ENCODE results near the gene FAHD2A. TPM values are rescaled to one million over a fixed set of nuclear protein-coding genes. Genes with fewer than 3 reads are reported as not detected.
"Not testable (repeated sequence)": the region's sequence is repeated elsewhere in the genome, so short reads cannot be mapped to it uniquely, and the experiment has no call there.

FAHD2A gene
- 10 to 100 TPM; 35.7 to 40.6 TPM for total RNA-seq

GRCh38 chr2:95402370-95403203 is at the start of gene FAHD2A:
TSS of gene FAHD2A (plus strand) at chr2:95402708. CDS start at chr2:95405559, 2,851 bp downstream.
- DNase-seq: peak; percentile 97 to 98
- H3K27ac Mint-ChIP-seq: peak within 1 kb of the TSS; percentile 99
- H3K9me3 Mint-ChIP-seq: no peaks in the 10 kb centered on the region
- peak within 1 kb of the TSS; percentile 96 to 99 for H3K4me3 Mint-ChIP-seq
- peaks cover 3% of the 10 kb centered on the region in 2 donors for H3K36me3 Mint-ChIP-seq (ENCODE audit: insufficient read depth in 2 of 2)
- no peaks in the 10 kb centered on the region for H3K27me3 Mint-ChIP-seq (ENCODE audit: low read depth)
- H3K4me1 Mint-ChIP-seq (ENCODE audit: low read depth): peaks cover 19% of the 10 kb centered on the region
- peak; percentile 97 for ATAC-seq (replicated peaks in 1 of 2)

GRCh38 chr2:95353055-95353575 is 49.4 kb upstream of the FAHD2A start:
- Mint-ChIP-seq H3K4me3 (no peak overlapping the region), H3K4me1 (ENCODE audit: low read depth) (no peaks in the 10 kb centered on the region), H3K27ac (no peak overlapping the region), H3K9me3 (peaks cover 0 to 2% of the 10 kb centered on the region in 2 donors), H3K36me3 (ENCODE audit: insufficient read depth in 2 of 2) (no peaks in the 10 kb centered on the region), H3K27me3 (ENCODE audit: low read depth) (peaks cover 6% of the 10 kb centered on the region)
- DNase-seq (no peak), ATAC-seq (replicated peaks in 1 of 2) (no peak)

- H3K27ac Mint-ChIP-seq: no peak overlapping the region
- no peak for DNase-seq
- H3K4me1 Mint-ChIP-seq (ENCODE audit: low read depth): no peaks in the 10 kb centered on the region
- no peak for ATAC-seq (replicated peaks in 1 of 2)
- no peaks in the 10 kb centered on the region for H3K36me3 Mint-ChIP-seq (ENCODE audit: insufficient read depth in 2 of 2)
- H3K4me3 Mint-ChIP-seq: no peak overlapping the region
- H3K9me3 Mint-ChIP-seq: peaks cover 0 to 2% of the 10 kb centered on the region in 2 donors
- H3K27me3 Mint-ChIP-seq (ENCODE audit: low read depth): peaks cover 6% of the 10 kb centered on the region
These were observed 48.7 kb upstream of the FAHD2A start for GRCh38 chr2:95353613-95354468.

- Mint-ChIP-seq H3K27me3 (ENCODE audit: low read depth) (peaks cover under 1% of the 10 kb centered on the region), H3K4me3 (no peak overlapping the region), H3K9me3 (peaks cover 0 to 2% of the 10 kb centered on the region in 2 donors), H3K4me1 (ENCODE audit: low read depth) (no peaks in the 10 kb centered on the region), H3K36me3 (ENCODE audit: insufficient read depth in 2 of 2) (no peaks in the 10 kb centered on the region), H3K27ac (no peak overlapping the region)
- ATAC-seq (replicated peaks in 1 of 2) (no peak), DNase-seq (no peak)
These were observed 48.0 kb upstream of the FAHD2A start for GRCh38 chr2:95354469-95354901.

GRCh38 chr2:95354925-95355324 is 47.6 kb upstream of the FAHD2A start:
- Mint-ChIP-seq H3K36me3 (ENCODE audit: insufficient read depth in 2 of 2) (no peaks in the 10 kb centered on the region), H3K27me3 (ENCODE audit: low read depth) (peaks cover under 1% of the 10 kb centered on the region), H3K4me3 (no peak overlapping the region), H3K27ac (no peak overlapping the region), H3K9me3 (peaks cover 0 to 2% of the 10 kb centered on the region in 2 donors), H3K4me1 (ENCODE audit: low read depth) (no peaks in the 10 kb centered on the region)
- DNase-seq (no peak), ATAC-seq (replicated peaks in 1 of 2) (no peak)

- not testable (repeated sequence) for ATAC-seq (replicated peaks in 1 of 2); H3K9me3 Mint-ChIP-seq; H3K27me3 Mint-ChIP-seq (ENCODE audit: low read depth); H3K27ac Mint-ChIP-seq; DNase-seq; H3K4me3 Mint-ChIP-seq; H3K4me1 Mint-ChIP-seq (ENCODE audit: low read depth); H3K36me3 Mint-ChIP-seq (ENCODE audit: insufficient read depth in 2 of 2)
These were observed 47.0 kb upstream of the FAHD2A start for GRCh38 chr2:95355486-95355885.

- H3K9me3 Mint-ChIP-seq: peaks cover 0 to 2% of the 10 kb centered on the region in 2 donors
- no peak for ATAC-seq (replicated peaks in 1 of 2)
- no peak for DNase-seq
These were observed 45.4 kb upstream of the FAHD2A start for GRCh38 chr2:95356821-95357700.

GRCh38 chr2:95357717-95358280 is 44.7 kb upstream of the FAHD2A start:
- no peak overlapping the region for H3K27ac Mint-ChIP-seq
- no peak for ATAC-seq (replicated peaks in 1 of 2)
- H3K27me3 Mint-ChIP-seq (ENCODE audit: low read depth): peaks cover 7% of the 10 kb centered on the region
- H3K9me3 Mint-ChIP-seq: peaks cover 0 to 2% of the 10 kb centered on the region in 2 donors
- no peak for DNase-seq
- no peak overlapping the region for H3K4me3 Mint-ChIP-seq
- no peaks in the 10 kb centered on the region for H3K36me3 Mint-ChIP-seq (ENCODE audit: insufficient read depth in 2 of 2)
- no peaks in the 10 kb centered on the region for H3K4me1 Mint-ChIP-seq (ENCODE audit: low read depth)

More at GRCh38 chr2:95356821-95357700, 45.4 kb upstream of the FAHD2A start:
- Mint-ChIP-seq H3K27ac (no peak overlapping the region), H3K4me1 (ENCODE audit: low read depth) (no peaks in the 10 kb centered on the region), H3K27me3 (ENCODE audit: low read depth) (peaks cover 7% of the 10 kb centered on the region), H3K36me3 (ENCODE audit: insufficient read depth in 2 of 2) (no peaks in the 10 kb centered on the region), H3K4me3 (no peak overlapping the region)

- H3K27ac Mint-ChIP-seq: no peak overlapping the region
- H3K4me3 Mint-ChIP-seq: no peak overlapping the region
- H3K9me3 Mint-ChIP-seq: peaks cover 0 to 2% of the 10 kb centered on the region in 2 donors
- no peak for DNase-seq
- H3K27me3 Mint-ChIP-seq (ENCODE audit: low read depth): peaks cover 7% of the 10 kb centered on the region
- no peaks in the 10 kb centered on the region for H3K36me3 Mint-ChIP-seq (ENCODE audit: insufficient read depth in 2 of 2)
- ATAC-seq (replicated peaks in 1 of 2): no peak
- no peaks in the 10 kb centered on the region for H3K4me1 Mint-ChIP-seq (ENCODE audit: low read depth)
These were observed 43.5 kb upstream of the FAHD2A start for GRCh38 chr2:95359031-95359430.

GRCh38 chr2:95359501-95359930 is 43.0 kb upstream of the FAHD2A start:
- Mint-ChIP-seq H3K36me3 (ENCODE audit: insufficient read depth in 2 of 2) (no peaks in the 10 kb centered on the region), H3K9me3 (peaks cover 0 to 2% of the 10 kb centered on the region in 2 donors), H3K27me3 (ENCODE audit: low read depth) (peaks cover 7% of the 10 kb centered on the region), H3K4me1 (ENCODE audit: low read depth) (no peaks in the 10 kb centered on the region), H3K27ac (no peak overlapping the region), H3K4me3 (no peak overlapping the region)
- DNase-seq (no peak), ATAC-seq (replicated peaks in 1 of 2) (no peak)

- ATAC-seq (replicated peaks in 1 of 2) (no peak), DNase-seq (no peak)
- Mint-ChIP-seq H3K27me3 (ENCODE audit: low read depth) (peaks cover 13% of the 10 kb centered on the region), H3K27ac (no peak overlapping the region), H3K4me1 (ENCODE audit: low read depth) (no peaks in the 10 kb centered on the region), H3K9me3 (no peaks in the 10 kb centered on the region), H3K36me3 (ENCODE audit: insufficient read depth in 2 of 2) (no peaks in the 10 kb centered on the region), H3K4me3 (no peak overlapping the region)
These were observed 41.1 kb upstream of the FAHD2A start for GRCh38 chr2:95361216-95361980.

Measured in activated T-cell treated with anti-CD3 and anti-CD28 coated beads, Interleukin-2, amount 50 U/mL, for 72 hours (primary cell).